NCI-H2196 treated with DMSO at 0.1 percent for 48 hours (cell line): ENCODE results near the gene ABCC1.
"Not testable (repeated sequence)": the region's sequence is repeated elsewhere in the genome, so short reads cannot be mapped to it uniquely, and the experiment has no call there.

Experiments
- DNase-seq: peaks from one replicate; lab custom pipeline; 2025; ENCODE audit not compliant: unreplicated experiment; lab: John Stamatoyannopoulos, UW

The ABCC1 gene

GRCh38 chr16:15966836-15967546 lies 17.6 kb downstream of the ABCC1 start:
- no peak for DNase-seq

GRCh38 chr16:15967655-15968315 lies 18.4 kb downstream of the ABCC1 start:
- DNase-seq: no peak

GRCh38 chr16:15970202-15970601 lies 20.8 kb downstream of the ABCC1 start:
- DNase-seq: no peak

GRCh38 chr16:15970743-15971439 lies 21.5 kb downstream of the ABCC1 start:
- DNase-seq: no peak

- DNase-seq: no peak
Measured at GRCh38 chr16:15971440-15971815, 22.0 kb downstream of the ABCC1 start.

- no peak for DNase-seq
Measured at GRCh38 chr16:15972046-15972868, 22.8 kb downstream of the ABCC1 start.

- DNase-seq: no peak
Measured at GRCh38 chr16:15973421-15973820, 24.0 kb downstream of the ABCC1 start.

GRCh38 chr16:15974057-15974456 lies 24.6 kb downstream of the ABCC1 start:
- no peak for DNase-seq

- no peak for DNase-seq
Measured at GRCh38 chr16:15975172-15975571, 25.8 kb downstream of the ABCC1 start.

GRCh38 chr16:15976225-15976812 lies 26.9 kb downstream of the ABCC1 start:
- DNase-seq: no peak

- DNase-seq: no peak
Measured at GRCh38 chr16:15976929-15977637, 27.7 kb downstream of the ABCC1 start.

- no peak for DNase-seq
Measured at GRCh38 chr16:15979801-15980200, 30.4 kb downstream of the ABCC1 start.

GRCh38 chr16:15980329-15980728 lies 30.9 kb downstream of the ABCC1 start:
- DNase-seq: no peak

- DNase-seq: no peak
Measured at GRCh38 chr16:15981382-15981781, 32.0 kb downstream of the ABCC1 start.

- DNase-seq: not testable (repeated sequence)
Measured at GRCh38 chr16:15982194-15982915, 32.9 kb downstream of the ABCC1 start.

GRCh38 chr16:15983898-15984297 lies 34.5 kb downstream of the ABCC1 start:
- DNase-seq: no peak

- no peak for DNase-seq
Measured at GRCh38 chr16:15985144-15985543, 35.7 kb downstream of the ABCC1 start.

- DNase-seq: no peak
Measured at GRCh38 chr16:15986261-15986660, 36.8 kb downstream of the ABCC1 start.

GRCh38 chr16:15988268-15989013 lies 39.0 kb downstream of the ABCC1 start:
- DNase-seq: no peak
